Mononuclear cell (primary cell): ENCODE results near the gene KIF25. TPM values are rescaled to one million over a fixed set of nuclear protein-coding genes. Genes with fewer than 3 reads are reported as not detected.

Experiments
- H3K27me3 ChIP-seq: 2 replicates; pipeline ENCODE4 v1.6.0; 2011; ENCODE audit warnings: low read length, control low read depth; ENCODE audit not compliant: insufficient read depth
- H3K4me1 ChIP-seq: 2 replicates; pipeline ENCODE4 v1.5.1; 2011; ENCODE audit warnings: mild to moderate bottlenecking, low read length, control low read depth; ENCODE audit not compliant: insufficient read depth
- H3K4me3 ChIP-seq: 2 replicates; pipeline ENCODE4 v1.5.1; 2011; ENCODE audit warnings: mild to moderate bottlenecking, low read length, moderate library complexity
- H3K9me3 ChIP-seq: 2 replicates; pipeline ENCODE4 v1.5.1; 2011; ENCODE audit warnings: low read depth, mild to moderate bottlenecking, control low read depth, low read length
- total RNA-seq: library from RNA; depleted of rRNA; stranded (reverse); fragments of >200 nt; gene quantifications from one replicate; pipeline ENCODE4 v1.2.3, GENCODE V29; 2012

Gene KIF25
- total RNA-seq, 1 donor: not detected

DNA sequence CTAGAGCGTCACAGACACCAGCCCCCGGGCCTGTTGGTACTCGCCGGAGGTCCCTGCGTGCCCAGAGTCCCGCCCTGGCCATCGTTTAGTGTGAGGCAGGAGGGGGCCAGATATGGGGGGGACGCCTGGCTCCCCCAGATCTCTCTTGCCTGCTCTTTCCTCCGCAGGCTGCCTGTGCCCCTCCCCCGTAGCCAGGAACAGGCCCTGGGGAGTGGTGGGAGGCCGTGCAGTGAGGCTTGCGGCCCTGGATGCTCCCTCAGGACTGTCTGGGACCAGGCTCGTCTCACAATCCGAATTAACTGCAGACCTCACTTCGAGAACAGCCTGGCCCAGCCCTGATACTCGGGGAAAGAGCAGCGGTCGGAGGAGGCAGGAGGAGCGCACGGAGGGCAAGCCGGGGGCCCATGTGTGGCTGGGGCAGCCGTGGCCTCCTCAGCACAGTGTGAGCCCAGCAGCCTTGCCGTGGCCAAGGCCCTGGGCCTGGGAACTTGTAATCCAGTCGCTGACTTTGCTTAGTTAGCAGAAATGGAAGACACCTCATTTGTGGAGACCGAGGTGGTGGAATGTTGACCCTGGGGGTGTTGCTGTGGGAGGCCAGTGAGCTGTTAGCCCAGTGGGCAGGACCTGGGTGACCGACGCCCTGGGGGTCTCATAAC lies 52.9 kb downstream of the KIF25 start:
- Histone ChIP-seq H3K9me3 (no peaks in the 10 kb centered on the region), H3K4me1 (no peaks in the 10 kb centered on the region), H3K27me3 (no peaks in the 10 kb centered on the region), H3K4me3 (no peak overlapping the region)

DNA sequence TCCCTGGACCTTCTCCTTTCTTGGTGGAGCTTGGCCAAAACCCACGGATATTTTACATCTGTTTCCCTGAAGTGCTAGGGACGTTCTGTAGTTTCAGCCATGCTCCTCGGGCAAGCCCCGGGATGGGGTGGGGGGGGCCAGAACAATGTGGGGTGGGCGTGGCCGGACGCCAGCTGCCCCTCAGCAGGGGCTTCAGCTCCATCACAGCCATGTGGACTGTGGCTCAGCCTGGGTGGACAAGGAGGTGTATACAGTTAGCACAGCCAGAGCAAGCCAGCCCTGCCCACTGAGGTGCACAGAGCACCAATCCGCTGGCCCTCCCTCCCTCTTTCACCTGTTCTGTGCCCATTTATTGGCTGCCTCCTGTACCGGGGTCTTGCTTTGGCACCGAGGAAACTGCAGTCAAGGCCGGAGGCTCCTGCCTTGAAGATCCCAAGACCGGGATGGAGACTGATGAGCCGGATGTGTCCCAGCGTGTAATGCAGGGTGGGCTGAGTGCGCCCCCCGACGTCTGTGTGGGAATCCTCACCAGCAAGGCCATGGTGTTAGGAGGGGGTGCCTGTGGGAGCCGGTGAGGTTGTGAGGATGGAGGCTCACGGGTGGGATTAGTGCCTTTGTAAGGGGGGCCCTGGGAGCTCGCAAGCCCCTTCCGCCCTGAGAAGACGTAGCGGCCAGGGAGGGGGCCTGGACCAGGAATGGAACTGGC lies 53.6 kb downstream of the KIF25 start:
- Histone ChIP-seq H3K27me3 (no peaks in the 10 kb centered on the region), H3K4me3 (no peak overlapping the region), H3K4me1 (no peaks in the 10 kb centered on the region), H3K9me3 (no peaks in the 10 kb centered on the region)

GRCh38 chr6:168051648-168052047 lies 54.2 kb downstream of the KIF25 start:
- no peaks in the 10 kb centered on the region for H3K27me3 ChIP-seq
- H3K4me3 ChIP-seq: no peak overlapping the region
- H3K9me3 ChIP-seq: no peaks in the 10 kb centered on the region
- H3K4me1 ChIP-seq: no peaks in the 10 kb centered on the region

DNA sequence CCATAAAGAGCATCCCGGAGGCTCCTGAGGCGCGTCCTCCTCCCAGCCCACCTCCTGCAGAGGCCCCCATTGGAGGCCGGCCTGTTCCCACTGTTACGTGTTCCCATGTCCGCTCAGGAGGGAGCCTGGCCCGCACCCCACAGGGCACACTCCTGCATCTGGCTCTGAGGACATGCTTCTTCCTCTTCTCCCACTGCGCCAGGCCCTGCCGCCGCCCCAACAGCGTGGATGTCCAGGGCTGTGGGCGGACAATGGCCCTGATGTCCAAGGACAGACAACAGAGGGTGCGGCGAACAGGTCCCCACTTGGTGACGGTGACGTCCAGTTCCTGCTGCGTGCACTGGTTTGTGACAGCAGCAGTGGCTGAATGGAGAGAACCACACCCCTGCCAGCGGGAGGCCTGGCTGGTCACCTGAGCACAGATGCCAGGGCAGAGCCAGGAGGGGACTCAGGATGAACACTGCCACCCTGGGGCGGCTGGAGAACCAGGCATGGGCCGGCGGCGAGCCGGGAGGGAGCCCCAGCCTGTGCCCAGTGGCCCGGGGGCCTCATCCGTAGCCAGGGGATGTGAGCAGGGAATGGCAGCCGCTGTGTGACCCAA lies 54.9 kb downstream of the KIF25 start:
- Histone ChIP-seq H3K4me3 (no peak overlapping the region), H3K9me3 (no peaks in the 10 kb centered on the region), H3K4me1 (no peaks in the 10 kb centered on the region), H3K27me3 (no peaks in the 10 kb centered on the region)

DNA sequence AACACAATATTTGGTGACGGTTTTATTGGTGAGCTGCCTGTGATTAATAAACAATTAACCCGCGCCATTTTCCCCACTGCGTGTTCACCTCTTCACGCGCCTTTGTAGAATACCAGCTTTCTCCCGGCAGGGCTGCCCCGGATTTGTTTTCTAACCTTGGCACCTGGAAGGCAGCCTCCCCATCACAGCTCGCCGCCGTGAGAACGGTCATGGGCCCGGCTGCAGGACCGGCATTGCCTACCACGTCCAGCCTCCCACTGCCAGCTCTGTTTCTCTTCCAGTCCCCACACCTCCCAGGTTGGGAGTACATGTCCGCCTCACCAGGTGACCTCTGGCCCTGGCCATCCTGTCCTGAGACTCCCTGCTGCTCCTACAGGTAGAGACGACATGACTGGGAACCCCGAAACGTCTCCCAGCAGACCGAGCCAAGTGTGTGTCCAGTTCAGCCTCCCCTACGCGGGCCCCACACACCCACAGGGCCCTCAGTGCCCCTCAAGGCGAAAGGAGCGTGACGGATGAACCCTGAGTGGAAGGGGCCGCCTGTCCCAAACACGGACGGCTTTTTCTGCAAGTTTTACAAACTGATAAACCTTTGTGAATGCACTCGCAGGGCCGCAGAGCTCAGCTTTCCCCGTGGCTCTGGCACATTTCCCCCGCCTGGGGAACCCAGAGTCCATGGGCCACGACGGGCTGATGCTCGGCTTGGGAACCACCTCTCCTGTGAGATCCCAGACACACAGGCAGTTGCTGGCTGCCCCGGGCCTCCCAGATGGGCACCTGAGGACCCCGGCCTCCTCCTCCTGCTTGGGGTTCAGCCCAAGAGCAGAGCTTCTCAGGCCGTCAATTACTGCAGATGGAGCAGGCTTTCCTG lies 55.9 kb downstream of the KIF25 start:
- no peaks in the 10 kb centered on the region for H3K27me3 ChIP-seq
- no peak overlapping the region for H3K4me3 ChIP-seq
- H3K4me1 ChIP-seq: no peaks in the 10 kb centered on the region
- H3K9me3 ChIP-seq: no peaks in the 10 kb centered on the region

- no peak overlapping the region for H3K4me3 ChIP-seq
- no peaks in the 10 kb centered on the region for H3K4me1 ChIP-seq
- no peaks in the 10 kb centered on the region for H3K27me3 ChIP-seq
- H3K9me3 ChIP-seq: no peaks in the 10 kb centered on the region
These were observed 56.5 kb downstream of the KIF25 start for GRCh38 chr6:168053957-168054471.

GRCh38 chr6:168054765-168055560 lies 57.5 kb downstream of the KIF25 start:
- Histone ChIP-seq H3K27me3 (no peaks in the 10 kb centered on the region), H3K4me3 (no peak overlapping the region), H3K4me1 (no peaks in the 10 kb centered on the region), H3K9me3 (no peaks in the 10 kb centered on the region)

DNA sequence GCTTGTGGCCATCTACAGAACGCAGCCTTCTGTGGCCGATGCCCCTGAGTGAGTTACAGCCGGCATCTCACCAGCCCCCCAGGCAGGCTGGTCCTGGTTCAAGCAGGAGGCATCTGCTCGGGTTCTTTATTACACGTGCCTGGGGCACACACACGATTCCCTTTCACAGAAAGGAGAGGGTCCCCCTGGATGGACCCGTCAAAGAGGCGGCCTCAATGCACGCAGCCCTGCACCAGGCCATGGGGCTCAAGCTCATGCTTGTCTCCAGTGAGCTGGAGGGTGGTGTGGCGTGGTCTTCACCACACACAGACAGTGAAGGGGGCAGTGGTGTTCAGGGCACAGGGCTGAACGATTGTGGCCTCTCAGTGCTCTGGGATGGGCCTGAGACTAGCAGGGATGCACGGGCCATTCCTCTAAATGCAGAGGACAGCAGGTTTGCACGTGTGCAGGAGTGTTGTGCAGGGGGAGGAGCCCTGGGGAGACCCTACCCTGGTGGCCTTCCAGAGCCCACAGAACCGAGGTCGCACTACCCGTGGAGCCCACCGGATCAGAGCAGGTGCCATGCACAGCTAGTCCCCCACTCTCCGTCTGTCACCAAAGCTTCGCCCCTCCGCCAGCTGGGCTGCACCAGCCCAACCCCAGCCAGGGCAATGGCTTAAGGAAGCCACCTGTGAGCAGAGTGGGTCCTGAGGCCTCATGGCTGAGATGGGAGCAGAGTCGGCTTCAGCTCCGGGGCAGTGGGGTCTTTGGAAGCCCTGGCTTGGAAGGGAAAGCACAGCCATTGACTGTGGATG lies 58.4 kb downstream of the KIF25 start:
- Histone ChIP-seq H3K4me3 (no peak overlapping the region), H3K4me1 (no peaks in the 10 kb centered on the region), H3K27me3 (no peaks in the 10 kb centered on the region), H3K9me3 (no peaks in the 10 kb centered on the region)

- no peak overlapping the region for H3K4me3 ChIP-seq
- H3K9me3 ChIP-seq: no peaks in the 10 kb centered on the region
- no peaks in the 10 kb centered on the region for H3K4me1 ChIP-seq
- no peaks in the 10 kb centered on the region for H3K27me3 ChIP-seq
These were observed 59.5 kb downstream of the KIF25 start for GRCh38 chr6:168056892-168057527.

DNA sequence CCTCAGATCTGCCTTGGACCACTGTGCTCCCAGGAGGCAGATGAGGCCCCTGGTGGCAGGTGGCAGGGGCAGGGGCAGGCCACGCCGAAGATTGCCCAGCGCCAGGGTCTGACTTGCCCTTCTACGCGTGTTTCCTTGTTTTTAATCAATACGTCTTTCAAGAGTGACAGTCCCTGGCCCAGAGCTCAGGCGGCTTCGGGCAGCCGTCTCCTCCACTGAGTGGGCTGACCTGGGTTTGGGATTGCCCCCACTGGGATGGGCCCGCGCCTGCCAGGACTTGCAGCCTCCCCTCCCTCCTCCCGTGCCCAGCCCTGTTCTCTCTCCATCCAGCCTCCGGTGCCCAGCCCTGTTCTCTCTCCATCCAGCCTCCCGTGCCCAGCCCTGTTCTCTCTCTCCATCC lies 60.4 kb downstream of the KIF25 start:
- no peaks in the 10 kb centered on the region for H3K9me3 ChIP-seq
- no peak overlapping the region for H3K4me3 ChIP-seq
- no peaks in the 10 kb centered on the region for H3K27me3 ChIP-seq
- H3K4me1 ChIP-seq: no peaks in the 10 kb centered on the region

DNA sequence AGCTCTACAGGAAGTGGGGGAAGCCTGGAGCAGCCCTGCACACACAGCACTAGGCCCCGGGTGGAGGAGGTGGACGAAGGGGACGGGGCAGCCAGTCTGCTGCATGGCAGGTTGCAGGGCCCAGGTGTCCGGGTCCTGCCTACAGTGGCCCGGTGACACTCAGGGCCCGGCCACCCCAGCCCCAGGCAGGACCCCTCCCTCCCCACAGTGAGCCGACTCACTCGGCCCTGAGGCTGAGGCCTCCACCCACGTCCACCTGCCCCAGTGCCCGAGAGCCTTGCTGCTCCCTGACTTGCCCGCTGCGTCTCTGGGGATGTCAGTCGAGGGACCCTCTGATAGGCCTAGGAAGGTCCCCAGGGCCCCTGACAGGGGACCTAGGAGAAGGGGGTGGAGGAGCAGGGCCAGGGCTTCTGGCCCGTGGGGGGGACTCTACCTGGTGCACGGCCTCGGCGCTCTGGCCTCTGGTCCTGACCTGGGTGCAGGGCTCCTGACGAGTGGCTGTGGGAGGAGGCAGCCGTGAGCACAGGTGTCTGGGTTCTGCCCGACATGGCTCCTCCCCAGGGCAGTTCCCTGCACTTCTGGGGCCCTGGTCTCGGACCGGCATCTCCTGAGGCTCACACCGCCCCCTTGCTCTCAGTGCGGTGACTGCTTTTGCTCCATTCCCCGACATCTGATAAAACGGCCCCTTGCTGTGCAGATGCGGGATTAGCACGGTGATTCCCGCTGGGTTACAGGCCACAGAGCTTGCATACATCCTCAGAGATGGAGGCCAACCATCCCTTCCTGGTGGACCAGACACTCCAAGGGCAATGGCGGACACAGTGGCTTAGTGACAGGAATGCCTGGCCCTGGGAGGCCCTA lies 61.5 kb downstream of the KIF25 start:
- Histone ChIP-seq H3K9me3 (no peaks in the 10 kb centered on the region), H3K27me3 (no peaks in the 10 kb centered on the region), H3K4me3 (no peak overlapping the region), H3K4me1 (no peaks in the 10 kb centered on the region)

- H3K4me3 ChIP-seq: no peak overlapping the region
- H3K9me3 ChIP-seq: no peaks in the 10 kb centered on the region
- H3K4me1 ChIP-seq: no peaks in the 10 kb centered on the region
- no peaks in the 10 kb centered on the region for H3K27me3 ChIP-seq
These were observed 63.1 kb downstream of the KIF25 start for GRCh38 chr6:168060521-168060931.
